Adrenal gland (tissue), 5 donors: Measurements from ENCODE around the gene CTCFL.

Experiments
- POLR2A ChIP-seq, 2 donors: fragments of 450-650 bp; IDR thresholded peaks; one replicate each; pipeline ENCODE4 v1.6.1; 2017; ENCODE audit warnings: antibody characterized with exemption in 2 of 2, mild to moderate bottlenecking in 2 of 2, moderate library complexity in 1 of 2
- TF ChIP-seq, protein P1 (sequence below), 6 experiments: fragments of 450-650 bp in 4 of 6; fragments of 200-600 bp in 2 of 6; sonication (generic) in 1 of 6; IDR thresholded peaks; 1 replicate in 5 of 6; 2 replicates in 1 of 6; pipeline versions ENCODE4 v1.5.1 to v1.8.0; 2016 to 2021; ENCODE audit warnings: antibody characterized with exemption in 6 of 6, mild to moderate bottlenecking in 2 of 6, moderate library complexity in 1 of 6
- donor health status: DM: no; HTN: no; CAD: no.

DNA sequence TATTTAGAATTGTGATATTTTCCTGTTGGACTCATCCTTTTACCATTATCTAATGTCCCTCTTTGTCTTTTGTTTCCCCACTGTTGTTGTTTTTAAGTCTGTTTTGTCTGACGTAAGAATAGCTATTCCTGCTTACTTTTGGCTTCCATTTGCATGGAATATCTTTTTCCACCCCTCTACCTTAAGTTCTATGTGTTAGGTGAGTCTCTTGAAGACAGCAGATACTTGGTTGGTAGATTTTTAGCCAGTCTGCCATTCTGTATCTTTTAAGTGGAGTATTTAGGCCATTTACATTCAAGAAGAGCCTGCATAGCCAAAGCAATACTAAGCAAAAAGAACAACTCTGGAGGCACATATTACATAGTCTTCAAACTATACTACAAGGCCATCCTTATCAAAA, 39.2 kb downstream of the CTCFL start:
- TF ChIP-seq POLR2A (IDR thresholded peaks at IDR 0.05), result no peak
- TF ChIP-seq, protein P1, sequence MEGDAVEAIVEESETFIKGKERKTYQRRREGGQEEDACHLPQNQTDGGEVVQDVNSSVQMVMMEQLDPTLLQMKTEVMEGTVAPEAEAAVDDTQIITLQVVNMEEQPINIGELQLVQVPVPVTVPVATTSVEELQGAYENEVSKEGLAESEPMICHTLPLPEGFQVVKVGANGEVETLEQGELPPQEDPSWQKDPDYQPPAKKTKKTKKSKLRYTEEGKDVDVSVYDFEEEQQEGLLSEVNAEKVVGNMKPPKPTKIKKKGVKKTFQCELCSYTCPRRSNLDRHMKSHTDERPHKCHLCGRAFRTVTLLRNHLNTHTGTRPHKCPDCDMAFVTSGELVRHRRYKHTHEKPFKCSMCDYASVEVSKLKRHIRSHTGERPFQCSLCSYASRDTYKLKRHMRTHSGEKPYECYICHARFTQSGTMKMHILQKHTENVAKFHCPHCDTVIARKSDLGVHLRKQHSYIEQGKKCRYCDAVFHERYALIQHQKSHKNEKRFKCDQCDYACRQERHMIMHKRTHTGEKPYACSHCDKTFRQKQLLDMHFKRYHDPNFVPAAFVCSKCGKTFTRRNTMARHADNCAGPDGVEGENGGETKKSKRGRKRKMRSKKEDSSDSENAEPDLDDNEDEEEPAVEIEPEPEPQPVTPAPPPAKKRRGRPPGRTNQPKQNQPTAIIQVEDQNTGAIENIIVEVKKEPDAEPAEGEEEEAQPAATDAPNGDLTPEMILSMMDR (IDR thresholded peaks at IDR 0.05), result no peak
